Stimulated activated naive B cell treated with anti-CD40 and anti-IgM and Interleukin-4, amounts not matched to agents 10 μg/mL and 1 μg/mL and 100 μg/mL, for 72 hours (primary cell): ENCODE measurements around the gene PLVAP.
"Not testable (repeated sequence)": the region's sequence is repeated elsewhere in the genome, so short reads cannot be mapped to it uniquely, and the experiment has no call there.

ENCODE experiments used
- ATAC-seq, 2 donors: fragments of 150-1000 bp; cut with Tn5 transposase; replicated peaks; 2 replicates each; pipeline ENCODE4 v1.10.0; 2021; ENCODE audit warnings: moderate library complexity in 1 of 2
- DNase-seq: peaks from one replicate; pipeline ENCODE4 v3.0.0; 2021
- H3K27ac Mint-ChIP-seq: one replicate; pipeline ENCODE4 v1.8.0; 2022; ENCODE audit warnings: mild to moderate bottlenecking, mixed read lengths
- H3K27me3 Mint-ChIP-seq, 2 donors: one replicate each; pipeline ENCODE4 v1.8.0; 2022; ENCODE audit warnings: mixed read lengths in 2 of 2
- H3K36me3 Mint-ChIP-seq, 2 donors: one replicate each; pipeline ENCODE4 v1.8.0; 2022; ENCODE audit warnings: mixed read lengths in 2 of 2, mild to moderate bottlenecking in 1 of 2
- H3K4me1 Mint-ChIP-seq, 2 donors: one replicate each; pipeline ENCODE4 v1.8.0; 2022; ENCODE audit warnings: mixed read lengths in 2 of 2, mild to moderate bottlenecking in 1 of 2
- H3K4me3 Mint-ChIP-seq, 2 donors: one replicate each; pipeline ENCODE4 v1.8.0; 2022; ENCODE audit warnings: mild to moderate bottlenecking in 2 of 2, mixed read lengths in 2 of 2, moderate library complexity in 1 of 2
- H3K9me3 Mint-ChIP-seq, 2 donors: one replicate each; pipeline ENCODE4 v1.8.0; 2022; ENCODE audit warnings: mixed read lengths in 2 of 2, mild to moderate bottlenecking in 1 of 2

PLVAP gene

DNA sequence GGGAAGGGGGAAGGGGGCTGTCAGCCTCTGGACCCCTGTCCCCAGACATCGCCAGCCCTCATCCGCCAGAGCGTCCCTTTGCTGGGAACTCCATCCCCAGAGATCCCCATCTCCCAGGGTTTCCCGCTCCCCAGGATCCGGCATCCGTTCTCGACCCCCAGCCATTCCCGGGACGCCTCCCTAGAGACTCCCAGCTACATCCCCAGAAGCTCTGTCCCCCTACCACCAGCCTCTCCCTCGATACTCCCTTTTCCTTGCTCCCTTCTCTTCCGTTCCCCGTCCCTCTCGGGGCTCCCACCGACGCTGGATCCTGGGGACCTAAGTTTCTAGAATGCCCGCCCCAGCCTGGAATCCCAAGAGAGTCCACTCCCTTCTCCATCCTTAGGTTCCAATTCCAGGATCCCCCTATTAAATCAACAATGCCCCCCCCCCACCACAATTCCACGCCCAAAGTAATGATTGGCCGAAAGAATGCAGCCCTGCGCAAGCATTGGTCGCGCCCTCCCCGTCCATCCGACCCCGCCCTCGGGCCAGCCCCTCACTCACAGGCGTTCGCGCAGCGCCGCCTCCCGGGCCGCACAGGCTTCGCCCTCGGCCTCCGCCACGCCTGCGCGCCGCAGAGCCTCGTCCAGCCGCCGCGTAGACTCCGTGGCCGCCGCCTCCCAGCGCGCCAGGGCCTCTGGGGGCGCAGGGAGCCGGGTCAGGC is 13.7 kb upstream of the PLVAP start:
- DNase-seq (peak; percentile 85), ATAC-seq (peak; percentile 96 to 99)
- Mint-ChIP-seq H3K27me3 (peaks cover 4 to 6% of the 10 kb centered on the region in 2 donors), H3K27ac (peak overlapping the region; percentile 88), H3K36me3 (peaks cover 0 to 7% of the 10 kb centered on the region in 2 donors), H3K4me3 (peak overlapping the region; percentile 93), H3K4me1 (peaks cover 21 to 28% of the 10 kb centered on the region in 2 donors), H3K9me3 (peaks cover 0 to 1% of the 10 kb centered on the region in 2 donors)

DNA sequence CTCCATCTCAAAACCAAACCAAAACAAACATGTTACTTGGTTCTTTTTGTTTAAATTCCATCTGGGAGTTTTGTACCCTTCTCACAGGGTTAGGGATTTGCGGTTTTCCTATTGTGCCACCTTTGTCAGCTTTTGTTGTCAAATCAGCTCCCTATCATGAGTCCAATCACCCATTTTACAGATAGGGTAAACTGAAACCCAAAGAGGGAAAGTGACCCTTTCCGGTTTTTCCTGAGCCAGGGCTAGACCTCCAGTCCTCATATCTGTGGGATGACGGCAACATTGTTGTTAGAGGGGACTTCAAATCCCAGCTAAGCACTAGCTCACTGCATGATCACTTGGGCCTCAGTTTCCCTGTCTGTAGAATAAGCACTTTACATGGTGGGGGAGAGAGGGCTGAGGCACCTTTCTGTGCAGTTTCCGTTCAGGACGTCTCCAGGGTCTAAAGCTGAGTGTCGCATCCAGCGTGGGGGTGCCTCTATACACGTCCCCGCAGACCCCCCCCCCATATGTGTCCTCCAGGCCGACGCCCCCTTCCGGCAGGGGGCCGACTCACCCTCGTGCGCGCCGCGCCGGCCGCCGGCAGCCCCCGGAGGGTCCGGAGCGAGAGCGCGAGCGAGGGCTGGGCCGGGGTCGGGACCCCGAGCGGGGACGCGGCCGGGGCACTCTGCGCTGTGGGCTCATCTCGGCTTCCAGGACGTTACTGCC is 13.0 kb upstream of the PLVAP start:
- DNase-seq (no peak), ATAC-seq (no peak)
- Mint-ChIP-seq H3K27ac (no peak overlapping the region), H3K36me3 (peaks cover 0 to 3% of the 10 kb centered on the region in 2 donors), H3K4me1 (peaks cover 18 to 24% of the 10 kb centered on the region in 2 donors), H3K27me3 (peaks cover 4 to 6% of the 10 kb centered on the region in 2 donors), H3K4me3 (peak overlapping the region in 1 of 2 donors; percentile 93), H3K9me3 (peaks cover 0 to 1% of the 10 kb centered on the region in 2 donors)

DNA sequence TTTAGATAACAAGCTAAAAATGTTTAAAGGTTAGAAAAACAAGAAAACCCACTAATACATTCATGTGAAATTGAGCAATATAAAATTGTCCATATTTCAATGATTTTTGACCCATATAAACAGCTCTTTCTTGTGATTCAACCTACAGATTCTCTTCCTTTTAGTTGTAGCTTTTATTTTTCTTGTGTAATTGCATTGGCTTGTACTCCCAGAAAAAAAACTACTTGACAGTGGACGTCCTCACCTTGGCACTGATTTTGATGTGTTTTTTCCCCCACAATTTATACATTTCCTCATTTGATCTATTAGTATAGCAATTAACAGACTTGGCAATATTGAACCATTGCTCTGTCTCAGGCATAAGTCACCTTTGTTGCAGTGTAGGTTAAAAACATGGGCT is 12.1 kb upstream of the PLVAP start:
- ATAC-seq = no peak
- peaks cover 15 to 19% of the 10 kb centered on the region in 2 donors for H3K4me1 Mint-ChIP-seq
- peaks cover 0 to 1% of the 10 kb centered on the region in 2 donors for H3K9me3 Mint-ChIP-seq
- H3K27ac Mint-ChIP-seq = no peak overlapping the region
- H3K27me3 Mint-ChIP-seq = peaks cover 4 to 6% of the 10 kb centered on the region in 2 donors
- no peaks in the 10 kb centered on the region for H3K36me3 Mint-ChIP-seq
- no peak overlapping the region for H3K4me3 Mint-ChIP-seq
- DNase-seq = no peak

DNA sequence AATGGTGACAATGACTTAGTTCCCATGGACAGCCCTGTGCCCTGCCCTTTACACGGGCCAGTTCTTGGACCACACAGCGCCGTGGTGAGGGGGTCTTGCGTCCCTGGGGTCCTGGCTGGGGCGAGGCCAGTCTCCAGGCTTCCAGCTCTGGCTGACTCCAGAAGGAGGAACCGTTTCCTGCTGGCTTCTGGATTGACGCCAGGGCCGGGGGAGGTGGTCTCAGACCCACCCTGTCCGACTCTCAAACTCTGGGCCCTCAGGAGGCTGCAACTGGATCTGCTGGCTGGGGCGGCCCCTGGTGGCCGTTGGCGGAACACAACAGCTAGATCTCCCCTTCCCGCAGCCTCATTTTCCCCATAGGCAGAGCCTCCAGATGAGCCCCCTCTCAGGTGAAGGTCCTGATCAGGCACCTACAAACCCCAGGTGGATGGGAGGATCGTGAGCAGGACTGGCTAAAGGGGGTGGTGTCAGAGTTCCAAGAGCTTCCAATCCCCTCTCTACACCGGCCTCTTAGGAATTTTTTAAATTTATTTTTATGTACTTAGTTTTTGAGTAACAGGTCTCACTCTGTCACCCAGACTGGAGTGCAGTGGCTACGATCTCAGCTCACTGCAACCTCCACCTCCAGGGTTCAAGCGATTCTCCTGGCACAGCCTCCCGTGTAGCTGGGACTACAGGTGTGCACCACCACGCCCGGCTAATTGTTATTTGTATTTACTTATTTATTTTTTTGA is 8.9 kb upstream of the PLVAP start:
- peaks cover 6 to 19% of the 10 kb centered on the region in 2 donors for H3K4me1 Mint-ChIP-seq
- H3K4me3 Mint-ChIP-seq = no peak overlapping the region
- H3K27me3 Mint-ChIP-seq = peaks cover 4 to 6% of the 10 kb centered on the region in 2 donors
- DNase-seq (peak; percentile 41), ATAC-seq (peak; percentile 63 to 68)
- no peak overlapping the region for H3K27ac Mint-ChIP-seq
- no peaks in the 10 kb centered on the region for H3K36me3 Mint-ChIP-seq
- peaks cover 0 to 1% of the 10 kb centered on the region in 2 donors for H3K9me3 Mint-ChIP-seq

DNA sequence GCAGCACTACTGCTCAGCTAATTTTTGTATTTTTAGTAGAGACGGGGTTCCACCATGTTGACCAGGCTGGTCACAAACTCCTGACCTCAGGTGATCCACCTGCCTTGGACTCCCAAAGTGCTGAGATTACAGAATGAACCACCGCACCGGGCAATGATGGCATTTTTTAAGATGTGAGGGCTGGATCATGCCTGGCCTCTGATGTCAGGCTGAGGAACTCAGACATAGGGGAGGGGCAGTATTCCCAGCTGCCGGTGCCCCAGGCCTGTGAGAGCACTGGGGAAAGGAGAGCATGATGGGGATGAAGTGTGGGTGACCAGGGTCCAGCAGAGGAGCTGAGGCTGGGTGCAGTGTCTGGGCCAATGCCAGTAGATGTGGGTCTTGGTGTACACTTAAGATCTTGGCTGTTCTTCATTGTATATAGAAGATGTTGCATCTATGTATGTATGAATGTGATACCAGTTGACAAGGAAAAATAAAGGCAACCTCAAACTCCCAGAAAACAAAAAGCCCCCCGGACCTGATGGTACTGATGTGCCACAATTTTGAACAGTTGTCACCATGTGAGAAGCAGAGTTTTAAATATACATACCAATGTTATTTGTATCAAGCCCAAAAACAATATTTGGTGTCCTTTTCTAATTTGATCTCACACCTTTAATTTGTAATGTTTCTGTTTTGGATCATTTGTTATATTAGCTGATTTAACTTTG is 3.4 kb upstream of the PLVAP start:
- no peak for DNase-seq
- no peak for ATAC-seq
- Mint-ChIP-seq H3K36me3 (peaks cover 4 to 8% of the 10 kb centered on the region in 2 donors), H3K4me3 (no peak overlapping the region), H3K27me3 (peaks cover 19 to 33% of the 10 kb centered on the region in 2 donors), H3K27ac (no peak overlapping the region), H3K4me1 (peaks cover 18 to 45% of the 10 kb centered on the region in 2 donors), H3K9me3 (peaks cover 0 to 3% of the 10 kb centered on the region in 2 donors)

- H3K9me3 Mint-ChIP-seq = peaks cover 0 to 3% of the 10 kb centered on the region in 2 donors
- H3K4me3 Mint-ChIP-seq = peak overlapping the region in 1 of 2 donors; percentile 40
- no peak for DNase-seq
- ATAC-seq = peak in 1 of 2 donors; percentile 44
- H3K27ac Mint-ChIP-seq = peak overlapping the region; percentile 44
- peaks cover 18 to 45% of the 10 kb centered on the region in 2 donors for H3K4me1 Mint-ChIP-seq
- peaks cover 19 to 35% of the 10 kb centered on the region in 2 donors for H3K27me3 Mint-ChIP-seq
- H3K36me3 Mint-ChIP-seq = peaks cover 4 to 8% of the 10 kb centered on the region in 2 donors
Measured at GRCh38 chr19:17379221-17379631, 2.1 kb upstream of the PLVAP start.

DNA sequence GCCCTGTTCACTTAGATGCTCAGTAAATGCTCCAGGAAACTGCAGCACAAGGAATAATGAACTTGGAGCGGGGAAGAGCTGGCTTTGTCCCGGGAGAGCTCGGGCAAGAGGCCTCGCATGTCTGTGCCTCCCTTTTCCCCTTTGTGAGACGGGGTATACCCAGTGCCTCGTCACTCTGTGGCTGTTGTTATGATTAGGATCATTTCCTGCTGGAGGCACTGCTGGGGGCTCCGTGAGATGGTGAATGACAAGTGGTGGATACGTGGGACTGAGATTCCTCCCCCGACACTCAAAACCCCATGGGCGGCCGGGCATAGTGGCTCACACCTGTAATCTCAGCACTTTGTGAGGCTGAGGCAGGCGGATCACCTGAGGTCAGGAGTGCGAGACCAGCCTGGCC is 1.1 kb upstream of the PLVAP start:
- peaks cover 19 to 35% of the 10 kb centered on the region in 2 donors for H3K27me3 Mint-ChIP-seq
- DNase-seq (no peak), ATAC-seq (peak in 1 of 2 donors; percentile 38)
- H3K9me3 Mint-ChIP-seq = peaks cover 0 to 3% of the 10 kb centered on the region in 2 donors
- H3K4me3 Mint-ChIP-seq = no peak overlapping the region
- H3K27ac Mint-ChIP-seq = no peak overlapping the region
- H3K4me1 Mint-ChIP-seq = peaks cover 18 to 44% of the 10 kb centered on the region in 2 donors
- H3K36me3 Mint-ChIP-seq = peaks cover 4 to 8% of the 10 kb centered on the region in 2 donors

- peak; percentile 96 to 99 for ATAC-seq
- Mint-ChIP-seq H3K9me3 (peaks cover 0 to 4% of the 10 kb centered on the region in 2 donors), H3K27ac (peak overlapping the region; percentile 92), H3K36me3 (peaks cover 4% of the 10 kb centered on the region in 2 donors), H3K4me1 (peaks cover 12 to 22% of the 10 kb centered on the region in 2 donors), H3K27me3 (peaks cover 10% of the 10 kb centered on the region in 2 donors), H3K4me3 (peak overlapping the region; percentile 38 to 65)
- peak; percentile 54 for DNase-seq
Measured at GRCh38 chr19:17370026-17370587, 7.0 kb downstream of the PLVAP start.

DNA sequence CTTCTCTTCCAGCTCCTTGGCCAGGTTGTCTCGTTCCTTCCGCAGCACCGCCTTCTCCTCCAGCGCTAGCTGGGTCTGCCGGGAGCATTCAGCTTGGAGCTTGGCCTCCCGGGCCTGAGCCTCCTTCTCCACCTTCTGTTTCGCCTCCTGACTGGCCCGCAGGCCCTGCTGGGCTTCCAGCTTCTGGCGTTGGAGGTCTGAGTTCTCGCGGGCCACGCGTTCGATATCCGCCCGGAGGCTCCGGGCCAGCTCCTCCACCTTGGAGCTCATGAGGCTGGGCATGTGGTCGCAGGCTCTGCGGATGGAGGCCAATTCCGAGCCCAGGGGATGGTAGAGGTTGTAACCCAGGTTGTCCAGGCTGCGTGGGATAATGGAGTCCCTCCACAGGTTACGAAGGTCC is 11.8 kb downstream of the PLVAP start:
- H3K4me1 Mint-ChIP-seq = peaks cover 9 to 13% of the 10 kb centered on the region in 2 donors
- DNase-seq (no peak), ATAC-seq (no peak)
- no peak overlapping the region for H3K27ac Mint-ChIP-seq
- peaks cover 0 to 2% of the 10 kb centered on the region in 2 donors for H3K9me3 Mint-ChIP-seq
- H3K4me3 Mint-ChIP-seq = no peak overlapping the region
- peaks cover 2 to 3% of the 10 kb centered on the region in 2 donors for H3K36me3 Mint-ChIP-seq
- H3K27me3 Mint-ChIP-seq = peaks cover 27 to 30% of the 10 kb centered on the region in 2 donors

GRCh38 chr19:17363852-17364605 is 13.1 kb downstream of the PLVAP start:
- not testable (repeated sequence) for H3K4me1 Mint-ChIP-seq, H3K27ac Mint-ChIP-seq, DNase-seq, H3K4me3 Mint-ChIP-seq, H3K36me3 Mint-ChIP-seq, ATAC-seq, H3K9me3 Mint-ChIP-seq
- peaks cover 31 to 37% of the 10 kb centered on the region in 2 donors for H3K27me3 Mint-ChIP-seq

DNA sequence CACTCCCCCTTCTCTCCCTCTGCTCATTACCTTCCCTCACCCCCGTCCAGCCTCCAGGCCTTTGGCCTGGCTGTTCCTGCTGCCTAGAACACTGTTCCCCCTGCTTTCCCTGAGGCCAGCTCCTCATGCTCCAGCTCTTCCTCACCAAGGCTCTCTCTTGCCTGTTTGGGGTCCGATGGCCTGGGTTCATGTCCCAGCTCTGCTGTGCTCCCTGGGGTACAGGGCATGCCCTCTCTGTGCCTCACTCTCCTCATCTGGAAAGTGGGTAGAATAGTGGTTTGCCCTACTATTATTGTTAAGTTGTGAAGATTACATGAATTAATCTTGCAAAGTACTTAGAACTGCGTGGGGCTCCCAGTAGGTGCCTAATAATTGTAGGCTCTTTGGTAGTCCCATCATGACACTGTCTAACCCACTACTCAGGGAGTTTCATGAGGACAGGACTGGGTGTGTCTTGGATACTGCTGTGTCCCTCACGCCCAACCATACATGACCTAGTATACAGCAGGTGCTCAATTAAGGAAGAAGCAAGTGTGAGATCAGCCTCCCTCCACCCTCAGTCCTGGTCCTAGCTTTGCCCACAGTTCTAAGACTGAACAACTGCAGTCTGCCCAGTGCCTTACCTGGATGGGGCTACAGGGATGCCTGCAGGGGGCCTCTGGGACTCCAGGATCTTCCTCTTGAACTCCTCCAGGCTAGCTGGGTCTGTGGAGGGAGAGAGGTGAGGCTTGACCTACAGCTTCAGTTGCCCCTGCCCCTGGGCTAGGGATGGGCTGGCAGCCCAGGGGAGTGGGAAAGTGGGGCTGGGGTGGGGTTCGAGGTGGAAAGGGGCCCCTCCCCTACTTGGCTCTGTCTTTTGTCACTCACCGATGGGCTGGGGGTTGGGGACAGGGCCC is 17.0 kb downstream of the PLVAP start:
- Mint-ChIP-seq H3K27me3 (peaks cover 22 to 27% of the 10 kb centered on the region in 2 donors), H3K36me3 (no peaks in the 10 kb centered on the region), H3K4me1 (no peaks in the 10 kb centered on the region), H3K9me3 (no peaks in the 10 kb centered on the region), H3K4me3 (no peak overlapping the region), H3K27ac (no peak overlapping the region)
- ATAC-seq (no peak), DNase-seq (no peak)

DNA sequence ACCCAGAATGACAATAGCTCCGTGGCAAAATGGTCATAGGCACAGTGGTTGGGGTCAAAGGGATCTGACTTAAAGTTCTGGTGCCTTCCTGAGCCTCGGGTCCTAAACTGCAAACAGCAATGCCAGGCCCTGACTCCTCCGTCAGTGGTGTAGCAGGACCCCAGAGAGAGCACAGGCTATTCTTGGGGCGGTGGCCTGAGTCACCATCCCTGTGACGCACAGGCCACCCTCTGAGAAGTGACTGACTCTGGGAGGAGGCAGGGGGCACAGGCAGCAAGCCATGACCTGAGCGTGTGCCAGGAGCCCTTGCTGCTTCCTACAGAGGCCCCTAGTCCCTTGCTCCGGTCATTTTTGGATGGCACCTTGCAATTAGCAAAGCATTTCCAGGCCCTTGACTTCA is 18.7 kb downstream of the PLVAP start:
- DNase-seq (no peak), ATAC-seq (no peak)
- Mint-ChIP-seq H3K4me1 (no peaks in the 10 kb centered on the region), H3K27me3 (peaks cover 21 to 27% of the 10 kb centered on the region in 2 donors), H3K9me3 (no peaks in the 10 kb centered on the region), H3K36me3 (no peaks in the 10 kb centered on the region), H3K4me3 (no peak overlapping the region), H3K27ac (no peak overlapping the region)
